ACC112 (cell line): ENCODE results near the gene OGFRL1.
"Not testable (repeated sequence)": the region's sequence is repeated elsewhere in the genome, so short reads cannot be mapped to it uniquely, and the experiment has no call there.

Source experiments
- H2AFZ ChIP-seq: fragments of 200-600 bp; sonication (generic); one replicate; pipeline ENCODE4 v1.6.0; 2017; ENCODE audit warnings: antibody characterized with exemption, low read length; ENCODE audit not compliant: unreplicated experiment
- H3K27ac ChIP-seq: fragments of 200-600 bp; sonication (generic); 2 replicates; pipeline ENCODE4 v1.5.1; 2014; ENCODE audit warnings: low read depth, mild to moderate bottlenecking, antibody characterized with exemption, low read length, moderate library complexity
- H3K27me3 ChIP-seq: fragments of 200-600 bp; sonication (generic); 2 replicates; pipeline ENCODE4 v1.6.1; 2014; ENCODE audit warnings: mild to moderate bottlenecking, antibody characterized with exemption, low read length, moderate library complexity, mixed read lengths; ENCODE audit not compliant: insufficient read depth
- H3K36me3 ChIP-seq: fragments of 200-600 bp; sonication (generic); 2 replicates; pipeline ENCODE4 v1.6.1; 2016; ENCODE audit warnings: mild to moderate bottlenecking, antibody characterized with exemption, low read length, moderate library complexity, mixed read lengths; ENCODE audit not compliant: insufficient read depth
- H3K4me1 ChIP-seq: fragments of 200-600 bp; sonication (generic); one replicate; pipeline ENCODE4 v1.6.1; 2016; ENCODE audit warnings: low read length, mixed read lengths; ENCODE audit not compliant: insufficient read depth, unreplicated experiment, control insufficient read depth
- H3K4me3 ChIP-seq: fragments of 200-600 bp; sonication (generic); 2 replicates; pipeline ENCODE4 v1.5.1; 2014; ENCODE audit warnings: mild to moderate bottlenecking, low read depth, low read length
- H3K79me2 ChIP-seq: fragments of 200-600 bp; sonication (generic); one replicate; pipeline ENCODE4 v1.6.0; 2016; ENCODE audit warnings: low read length; ENCODE audit not compliant: control insufficient read depth, unreplicated experiment, insufficient read depth

OGFRL1 gene

DNA sequence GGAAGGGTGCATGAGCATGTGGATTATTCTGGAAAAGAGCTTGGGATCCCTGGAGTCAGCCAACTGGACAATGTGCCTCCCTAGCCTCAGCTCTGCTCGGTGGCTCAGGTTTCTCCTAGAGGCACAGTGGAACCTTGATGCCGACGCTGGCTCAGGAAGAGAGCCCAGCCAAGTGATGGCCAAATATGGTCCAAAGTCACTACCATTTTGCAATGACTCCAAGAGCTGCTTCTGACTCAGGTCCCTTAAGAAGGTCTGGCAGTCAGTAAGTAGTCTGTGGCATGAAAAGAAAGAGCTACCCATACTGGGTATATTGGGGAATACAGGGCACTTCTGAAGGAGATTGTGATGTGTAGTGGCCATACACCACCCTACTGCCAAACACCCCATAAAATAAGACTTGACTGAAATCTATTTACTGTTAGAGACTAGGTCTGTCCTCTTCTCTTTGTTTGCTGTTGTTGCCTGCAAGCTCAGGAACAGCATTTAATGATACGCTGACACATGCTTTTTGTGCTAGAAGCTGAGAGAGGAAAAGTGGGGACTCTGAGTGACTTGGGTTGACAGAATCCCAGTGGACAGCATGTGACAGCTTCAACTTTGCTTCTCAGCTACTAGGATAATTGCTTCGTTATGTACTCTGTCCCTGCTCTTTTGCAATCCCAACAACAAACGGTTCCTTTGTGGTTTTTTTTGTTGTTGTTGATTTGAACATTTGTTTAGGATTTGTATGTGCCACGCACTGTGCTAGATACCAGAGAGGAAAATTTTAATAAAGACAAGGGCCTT is 30.3 kb upstream of the OGFRL1 start:
- H3K79me2 ChIP-seq = no peaks in the 10 kb centered on the region
- H2AFZ ChIP-seq = no peak overlapping the region
- no peak overlapping the region for H3K4me3 ChIP-seq
- no peaks in the 10 kb centered on the region for H3K36me3 ChIP-seq
- H3K27me3 ChIP-seq = no peaks in the 10 kb centered on the region
- H3K27ac ChIP-seq = no peak overlapping the region
- no peaks in the 10 kb centered on the region for H3K4me1 ChIP-seq

DNA sequence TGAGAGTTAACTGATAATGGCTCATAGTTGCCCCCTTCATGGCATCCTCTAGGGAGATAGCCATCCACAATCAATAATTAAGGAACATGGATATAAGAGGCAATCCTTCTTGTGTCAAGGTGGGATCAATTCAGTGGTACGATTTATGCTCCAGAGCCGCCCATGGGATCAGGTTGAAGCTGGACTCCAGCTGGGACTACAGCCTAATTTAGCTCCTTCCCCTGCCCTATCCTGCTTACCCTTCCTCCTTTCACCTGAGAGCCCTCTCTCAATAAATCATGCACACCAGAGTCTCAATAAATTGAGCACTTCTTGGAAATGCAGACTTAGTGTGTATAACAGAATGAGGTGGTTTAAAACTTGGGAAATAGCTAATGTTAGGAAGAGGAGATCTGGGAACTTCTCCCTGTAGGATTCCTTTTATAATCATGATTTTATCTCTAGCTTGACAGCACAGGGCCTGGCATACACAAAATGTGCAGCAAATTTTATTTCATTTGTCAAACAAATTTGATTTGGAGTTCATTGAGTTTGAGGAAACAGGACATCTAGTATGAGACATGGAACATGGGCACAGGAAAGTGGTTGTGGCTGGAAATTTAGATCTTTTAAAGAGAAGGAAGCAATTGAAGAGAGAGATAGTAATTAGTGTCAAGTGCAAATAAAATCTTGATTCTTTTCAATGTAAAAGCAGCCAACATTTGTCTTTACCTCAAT is 28.6 kb upstream of the OGFRL1 start:
- no peak overlapping the region for H2AFZ ChIP-seq
- H3K79me2 ChIP-seq = no peaks in the 10 kb centered on the region
- no peak overlapping the region for H3K27ac ChIP-seq
- H3K36me3 ChIP-seq = no peaks in the 10 kb centered on the region
- no peaks in the 10 kb centered on the region for H3K27me3 ChIP-seq
- peaks cover 4% of the 10 kb centered on the region for H3K4me1 ChIP-seq
- H3K4me3 ChIP-seq = no peak overlapping the region

DNA sequence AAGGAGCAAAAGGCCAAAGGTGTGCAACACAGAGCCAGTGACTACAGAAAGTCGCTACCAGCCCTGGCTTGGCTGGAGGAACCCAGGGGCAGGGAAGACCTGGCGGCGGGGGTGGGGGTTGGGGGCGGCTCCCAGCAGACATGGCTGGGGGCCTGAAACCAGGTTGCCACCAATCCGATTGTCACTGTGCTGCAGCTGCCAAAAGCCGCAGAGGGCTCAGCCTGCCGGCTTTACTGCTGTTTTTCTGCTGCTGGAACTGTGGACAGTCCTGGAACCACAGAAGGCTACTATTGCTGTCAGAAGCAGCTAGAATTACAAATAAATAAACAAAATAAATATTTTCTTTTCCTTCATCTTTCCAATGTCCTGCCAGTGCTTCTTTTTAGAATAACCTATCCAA is 25.7 kb upstream of the OGFRL1 start:
- Histone ChIP-seq H3K36me3 (no peaks in the 10 kb centered on the region), H3K27ac (0 out of 2 replicates have a peak overlapping the region, but pooled peaks have one; percentile 6), H3K4me3 (peak overlapping the region; percentile 52), H3K79me2 (no peaks in the 10 kb centered on the region), H2AFZ (peak overlapping the region; percentile 81), H3K4me1 (peaks cover 5% of the 10 kb centered on the region), H3K27me3 (no peaks in the 10 kb centered on the region)

DNA sequence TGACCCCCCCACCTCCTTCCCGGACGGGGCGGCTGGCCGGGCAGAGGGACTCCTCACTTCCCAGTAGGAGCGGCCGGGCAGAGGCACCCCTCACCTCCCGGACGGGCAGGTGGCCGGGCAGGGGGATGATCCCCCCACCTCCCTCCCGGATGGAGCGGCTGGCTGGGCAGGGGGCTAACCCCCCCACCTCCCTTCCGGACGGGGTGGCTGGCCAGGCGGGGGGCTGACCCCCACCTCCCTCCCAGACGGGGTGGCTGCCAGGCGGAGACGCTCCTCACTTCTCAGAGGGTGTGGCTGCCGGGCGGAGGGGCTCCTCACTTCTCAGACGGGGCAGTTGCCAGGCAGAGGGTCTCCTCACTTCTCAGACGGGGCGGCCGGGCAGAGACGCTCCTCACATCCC is 22.2 kb upstream of the OGFRL1 start:
- H2AFZ ChIP-seq, H3K4me3 ChIP-seq, H3K36me3 ChIP-seq, H3K4me1 ChIP-seq, H3K27me3 ChIP-seq, H3K79me2 ChIP-seq, H3K27ac ChIP-seq: not testable (repeated sequence)

DNA sequence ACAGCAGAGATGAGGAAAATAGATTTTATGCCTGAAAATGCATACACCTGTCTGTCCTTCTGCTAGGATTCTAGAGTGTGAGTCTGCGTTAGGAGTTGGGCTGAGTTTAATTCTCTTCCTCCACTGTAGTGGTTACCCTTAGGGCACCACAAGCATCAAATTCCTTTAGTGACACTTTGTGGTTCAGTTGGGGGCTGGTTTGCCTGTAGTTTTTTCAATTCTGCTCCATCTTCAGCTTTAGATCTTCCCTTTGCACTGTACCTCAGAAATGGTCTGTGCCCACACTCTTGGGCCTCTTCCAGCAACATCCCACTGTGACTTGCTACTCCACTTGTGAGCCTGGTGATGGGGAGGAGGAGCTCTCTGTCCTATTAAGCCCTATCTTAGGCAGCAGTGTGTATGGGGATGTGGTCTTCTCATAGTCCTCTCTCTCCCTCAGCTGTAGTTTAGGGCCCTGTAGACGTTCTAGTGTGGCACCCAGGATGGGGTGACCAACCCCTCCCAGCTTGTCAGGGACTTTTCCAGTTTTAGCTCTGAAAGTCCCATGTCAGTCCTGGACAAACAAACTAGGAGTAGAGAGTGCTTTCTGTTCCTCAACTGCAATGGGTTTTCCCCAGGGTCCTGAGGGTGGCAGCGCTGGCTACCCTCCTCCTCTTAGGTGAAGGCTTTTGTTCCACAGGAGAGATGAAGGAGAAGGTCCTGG is 19.7 kb upstream of the OGFRL1 start:
- Histone ChIP-seq H3K36me3 (no peaks in the 10 kb centered on the region), H3K79me2 (no peaks in the 10 kb centered on the region), H3K4me1 (peaks cover 5% of the 10 kb centered on the region), H3K27me3 (no peaks in the 10 kb centered on the region), H3K4me3 (no peak overlapping the region), H3K27ac (no peak overlapping the region), H2AFZ (no peak overlapping the region)

DNA sequence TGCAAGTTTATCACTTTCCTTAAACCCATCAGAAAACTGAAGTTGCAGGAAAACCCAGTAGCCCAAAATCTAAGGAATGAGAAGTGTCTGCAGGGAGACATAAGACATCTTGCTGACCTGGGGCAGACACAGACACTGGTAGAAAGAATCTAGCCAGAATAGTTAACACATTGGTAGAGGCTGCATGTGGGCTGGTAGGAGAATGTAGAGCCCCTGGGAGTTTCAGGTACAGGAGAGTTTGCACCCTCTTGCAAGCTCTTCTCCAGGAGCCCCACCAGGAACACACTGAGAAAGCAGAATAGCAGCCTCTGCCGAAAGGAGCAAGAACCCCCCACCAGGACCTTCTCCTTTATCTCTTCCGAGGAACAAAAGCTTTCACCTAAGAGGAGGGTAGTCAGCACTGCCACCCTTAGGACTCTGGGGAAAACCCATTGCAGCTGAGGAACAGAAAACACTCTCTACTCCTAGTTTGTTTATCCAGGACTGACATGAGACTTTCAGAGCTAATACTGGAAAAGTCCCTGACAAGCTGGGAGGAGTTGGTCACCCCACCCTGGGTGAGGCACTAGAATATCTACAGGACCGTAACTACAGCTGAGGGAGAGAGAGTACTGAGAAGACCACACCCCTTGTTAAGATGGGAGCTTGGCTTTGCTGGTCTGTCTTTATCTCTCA is 10.5 kb upstream of the OGFRL1 start:
- H3K4me1 ChIP-seq = no peaks in the 10 kb centered on the region
- no peaks in the 10 kb centered on the region for H3K27me3 ChIP-seq

DNA sequence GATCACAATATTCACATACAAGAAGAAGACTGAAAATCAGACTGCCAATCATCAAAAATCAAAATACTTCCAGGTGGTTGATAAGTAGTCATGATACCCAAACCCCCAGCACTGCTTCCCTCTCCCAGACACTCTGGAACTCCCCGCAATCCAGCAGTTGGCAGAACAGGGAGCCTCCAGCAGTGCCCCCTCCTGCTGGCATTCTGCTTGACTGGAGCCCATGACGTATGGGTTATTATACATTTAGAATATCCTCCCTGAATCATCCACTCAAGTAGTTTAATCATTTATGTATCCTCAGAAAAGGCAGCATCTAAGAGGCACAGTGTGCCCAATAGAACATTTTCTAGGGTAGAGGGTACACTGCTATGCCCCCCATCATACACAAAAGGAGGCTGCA is 9.3 kb upstream of the OGFRL1 start:
- Histone ChIP-seq H3K36me3 (no peaks in the 10 kb centered on the region), H3K79me2 (no peaks in the 10 kb centered on the region), H3K27ac (no peak overlapping the region), H2AFZ (no peak overlapping the region), H3K27me3 (no peaks in the 10 kb centered on the region), H3K4me1 (no peaks in the 10 kb centered on the region), H3K4me3 (no peak overlapping the region)

More for the DNA sequence above, 10.5 kb upstream of the OGFRL1 start:
- H3K27ac ChIP-seq = no peak overlapping the region
- no peaks in the 10 kb centered on the region for H3K36me3 ChIP-seq
- no peak overlapping the region for H2AFZ ChIP-seq
- H3K4me3 ChIP-seq = no peak overlapping the region
- no peaks in the 10 kb centered on the region for H3K79me2 ChIP-seq

DNA sequence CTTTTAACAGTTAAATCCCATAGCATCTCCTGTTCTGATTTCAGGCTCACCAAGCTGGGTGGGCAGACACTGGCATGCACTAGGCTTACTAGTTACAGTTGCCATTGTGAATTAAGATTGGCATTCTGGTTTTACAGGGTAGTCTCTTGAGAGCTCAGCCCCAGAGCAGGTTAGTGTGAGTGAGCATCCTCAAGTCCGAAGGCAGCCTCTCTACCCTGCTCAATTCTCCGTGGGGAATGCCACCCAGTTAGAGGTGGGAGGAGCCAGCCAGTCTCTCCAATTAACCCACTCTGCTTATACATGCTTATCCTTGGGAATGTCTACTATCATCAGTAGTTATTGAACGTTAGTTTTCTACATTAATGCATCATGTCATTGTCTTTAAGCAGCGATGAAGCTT is 8.9 kb upstream of the OGFRL1 start:
- Histone ChIP-seq H2AFZ (no peak overlapping the region), H3K27ac (no peak overlapping the region)

DNA sequence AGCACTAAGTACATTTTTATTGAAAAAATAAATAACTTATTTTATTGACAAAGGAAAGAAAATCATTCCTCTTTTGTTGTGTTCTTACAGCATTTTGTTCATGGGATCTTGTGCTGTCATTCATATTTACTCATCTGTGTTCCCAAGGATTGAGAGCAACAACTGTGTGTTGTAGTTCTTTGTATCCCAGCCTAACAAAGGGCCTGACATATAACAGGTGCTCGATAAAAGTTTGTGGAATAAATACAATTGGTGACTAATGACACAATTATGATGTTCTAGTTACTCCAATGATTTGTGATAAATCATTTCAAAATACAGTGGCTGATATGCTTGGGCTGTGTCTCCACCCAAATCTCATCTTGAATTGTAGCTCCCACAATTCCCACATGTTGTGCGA is 7.9 kb upstream of the OGFRL1 start:
- Histone ChIP-seq H3K79me2 (no peaks in the 10 kb centered on the region), H3K36me3 (no peaks in the 10 kb centered on the region), H3K27ac (no peak overlapping the region), H3K27me3 (no peaks in the 10 kb centered on the region), H3K4me3 (no peak overlapping the region), H2AFZ (no peak overlapping the region), H3K4me1 (no peaks in the 10 kb centered on the region)

More for the DNA sequence above, 8.9 kb upstream of the OGFRL1 start:
- H3K79me2 ChIP-seq = no peaks in the 10 kb centered on the region
- no peak overlapping the region for H3K4me3 ChIP-seq
- H3K36me3 ChIP-seq = no peaks in the 10 kb centered on the region
- H3K4me1 ChIP-seq = no peaks in the 10 kb centered on the region
- H3K27me3 ChIP-seq = no peaks in the 10 kb centered on the region

DNA sequence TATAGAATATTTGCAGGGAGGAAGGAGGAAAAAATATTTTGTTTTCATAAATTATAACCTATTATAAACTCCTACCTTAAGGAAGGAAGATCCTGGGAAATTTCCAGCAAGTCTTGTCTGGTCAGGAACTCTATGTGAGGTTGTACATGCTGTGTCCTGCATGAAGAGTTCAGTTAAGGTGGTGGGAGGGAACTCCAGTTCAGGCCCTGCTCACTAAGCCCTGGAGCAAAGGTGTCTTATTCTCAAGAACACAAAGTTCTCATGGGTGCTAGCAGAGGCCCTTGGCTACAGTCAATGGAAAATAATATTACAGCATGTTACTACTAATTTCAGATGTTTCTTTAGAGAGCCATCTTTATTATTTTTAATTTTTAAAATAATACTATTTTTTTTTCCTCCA is 3.8 kb upstream of the OGFRL1 start:
- Histone ChIP-seq H3K36me3 (no peaks in the 10 kb centered on the region), H3K27me3 (no peaks in the 10 kb centered on the region), H3K4me3 (no peak overlapping the region), H3K4me1 (peaks cover 13% of the 10 kb centered on the region), H3K27ac (no peak overlapping the region), H2AFZ (no peak overlapping the region), H3K79me2 (peaks cover 8% of the 10 kb centered on the region)
